Activated effector memory CD4-positive, alpha-beta T cell treated with Interleukin-2 at 50 U/mL for 16 hours (primary cell): Measurements from ENCODE around the gene SLC39A7.

Experiments used
- DNase-seq: peaks from one replicate; pipeline ENCODE4 v3.0.0-alpha.2; 2020

SLC39A7 gene

GRCh38 chr6:33170176-33171015, 30.3 kb upstream of the SLC39A7 start:
- DNase-seq, result no peak

DNA sequence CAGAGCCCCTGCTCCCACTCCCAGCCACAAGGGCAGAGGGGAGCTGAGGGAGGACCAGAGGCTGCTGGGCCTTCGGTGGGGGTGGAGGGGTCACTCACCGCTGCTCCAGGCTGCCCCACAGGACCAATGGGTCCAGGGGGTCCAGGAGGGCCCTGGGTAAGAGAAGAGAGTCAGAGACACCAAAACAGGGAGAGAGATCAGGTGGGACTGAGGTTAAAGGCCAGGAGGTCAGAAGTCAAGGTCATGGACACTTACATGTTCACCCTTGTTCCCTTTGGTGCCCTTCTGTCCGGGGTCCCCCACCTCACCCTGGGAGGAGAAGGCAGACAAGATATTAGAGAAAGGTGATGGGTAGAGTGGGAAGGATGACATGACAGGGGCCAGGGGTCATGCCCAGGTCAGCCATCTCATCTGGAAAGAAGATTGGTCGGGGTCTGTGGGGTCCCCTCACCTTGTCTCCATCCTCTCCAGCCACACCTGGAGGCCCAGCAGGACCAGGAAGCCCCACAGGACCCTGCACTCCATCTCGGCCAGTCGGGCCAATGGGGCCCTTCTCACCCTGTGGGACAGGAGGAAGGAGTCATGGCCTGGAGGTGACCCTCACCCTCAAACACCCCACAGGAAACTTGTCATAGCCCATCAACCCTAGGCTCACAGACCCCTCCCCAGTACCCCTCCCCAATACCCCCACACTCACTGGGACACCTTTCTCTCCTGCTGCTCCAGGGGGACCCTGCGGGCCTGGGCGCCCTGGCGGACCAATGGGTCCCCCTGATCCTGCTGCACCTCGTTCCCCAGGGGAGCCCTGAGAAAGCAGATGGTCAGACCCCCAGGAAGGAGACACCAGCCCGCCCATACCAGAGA, 29.4 kb upstream of the SLC39A7 start:
- no peak for DNase-seq

DNA sequence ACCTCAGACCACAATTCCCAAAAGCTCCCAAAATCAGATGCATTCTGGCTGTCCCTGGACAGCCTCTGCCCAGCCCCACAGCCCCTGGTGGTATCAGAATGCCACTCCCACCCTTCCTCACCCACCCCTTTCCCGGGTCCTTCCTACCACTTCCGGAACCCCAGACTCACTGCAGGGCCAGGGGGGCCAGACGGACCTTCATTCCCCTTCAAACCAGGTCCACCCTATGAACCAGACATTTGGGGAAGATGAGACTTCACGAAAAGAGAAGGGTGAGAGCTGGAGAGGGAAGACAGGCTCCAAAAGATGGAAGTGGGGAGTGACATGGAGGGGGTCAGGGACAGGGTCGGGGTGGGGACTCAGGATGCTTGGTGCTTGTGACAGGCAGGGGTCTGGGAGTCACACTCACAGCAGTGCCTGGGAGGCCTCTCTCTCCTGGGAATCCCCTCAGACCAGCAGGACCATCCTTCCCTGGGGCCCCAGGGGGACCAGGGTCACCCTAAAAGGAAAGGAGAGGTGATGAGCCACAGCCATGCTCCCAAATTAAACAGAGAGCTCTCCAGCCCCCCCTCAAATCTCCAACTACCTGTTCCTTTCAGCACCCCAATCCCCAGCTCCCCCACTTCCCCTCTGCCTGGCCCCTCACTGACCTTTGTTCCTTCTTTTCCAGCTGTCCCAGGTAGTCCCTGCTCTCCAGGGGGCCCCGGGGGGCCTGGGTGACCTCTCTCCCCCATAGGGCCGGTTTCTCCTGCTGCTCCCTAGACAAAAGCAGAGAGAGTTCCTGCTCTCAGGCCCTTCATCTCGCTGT, 28.6 kb upstream of the SLC39A7 start:
- DNase-seq, result no peak

DNA sequence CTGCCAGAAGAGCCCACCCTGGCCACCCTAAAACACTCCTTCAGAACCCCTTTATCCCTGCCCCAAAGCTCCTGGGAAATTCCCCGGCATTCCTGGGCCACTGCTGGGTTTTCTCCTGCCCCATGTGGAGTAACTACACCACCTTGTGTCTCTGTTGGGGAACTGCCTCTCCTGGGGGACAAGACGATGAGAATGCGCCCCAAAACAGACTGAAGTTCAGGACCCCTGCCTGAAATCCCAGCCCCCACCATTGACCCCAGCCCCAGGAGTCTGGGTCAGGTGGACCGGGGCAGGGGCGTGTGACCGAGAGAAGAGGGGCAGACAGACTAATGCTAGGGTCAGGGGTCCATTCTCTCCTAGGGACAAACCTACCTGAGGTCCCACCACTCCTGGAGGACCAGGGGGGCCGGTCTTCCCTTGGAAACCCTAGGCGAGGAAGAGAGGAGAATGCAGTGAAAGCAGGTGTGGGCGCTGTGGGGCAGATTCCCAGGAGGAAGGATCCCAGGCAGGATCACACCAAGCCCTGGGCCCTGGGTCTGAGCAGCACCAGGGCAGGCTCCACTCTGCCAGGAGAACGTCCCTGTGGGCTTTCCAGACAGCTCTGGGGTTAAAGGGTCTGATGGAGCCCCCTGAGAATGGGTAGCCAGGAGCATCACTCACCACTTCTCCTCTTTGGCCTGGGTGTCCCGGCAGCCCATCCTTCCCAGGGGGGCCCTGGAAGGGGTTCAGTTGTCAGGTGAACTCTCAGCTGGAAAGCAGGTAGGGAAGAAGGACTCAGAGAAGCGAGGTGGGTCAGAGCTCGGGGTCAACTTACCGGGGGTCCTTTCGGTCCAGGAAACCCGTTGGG, 27.8 kb upstream of the SLC39A7 start:
- no peak for DNase-seq

DNA sequence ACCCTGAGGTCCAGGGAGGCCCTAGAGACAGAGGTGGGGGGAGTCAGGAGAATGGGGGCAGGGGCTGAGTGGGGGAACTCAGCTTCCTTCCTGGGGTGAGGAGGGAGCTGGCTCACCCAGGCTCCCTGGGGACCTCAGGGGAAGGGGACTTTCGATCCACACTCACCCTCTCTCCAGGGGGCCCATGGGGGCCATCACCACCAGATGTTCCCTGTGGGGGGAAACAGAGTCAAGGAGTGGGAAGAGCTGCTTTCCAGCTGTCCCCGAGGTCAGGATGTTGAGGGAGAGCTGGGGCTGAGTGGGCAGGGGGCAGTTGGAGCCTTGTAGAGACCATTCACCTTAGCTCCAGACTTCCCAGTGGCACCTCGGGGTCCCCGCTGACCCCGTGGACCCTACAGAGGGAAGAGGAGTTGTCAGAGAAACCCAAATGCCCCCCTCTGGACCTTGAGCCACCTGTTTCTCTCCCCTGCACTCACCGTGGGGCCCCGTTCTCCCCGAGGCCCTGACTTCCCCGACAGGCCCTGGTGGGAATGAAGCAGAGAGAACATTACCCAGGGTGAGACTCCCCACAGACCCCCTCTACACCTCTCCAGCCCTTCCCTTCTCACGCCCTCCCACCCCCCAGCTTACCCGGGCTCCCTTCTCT, 27.0 kb upstream of the SLC39A7 start:
- DNase-seq, result no peak

DNA sequence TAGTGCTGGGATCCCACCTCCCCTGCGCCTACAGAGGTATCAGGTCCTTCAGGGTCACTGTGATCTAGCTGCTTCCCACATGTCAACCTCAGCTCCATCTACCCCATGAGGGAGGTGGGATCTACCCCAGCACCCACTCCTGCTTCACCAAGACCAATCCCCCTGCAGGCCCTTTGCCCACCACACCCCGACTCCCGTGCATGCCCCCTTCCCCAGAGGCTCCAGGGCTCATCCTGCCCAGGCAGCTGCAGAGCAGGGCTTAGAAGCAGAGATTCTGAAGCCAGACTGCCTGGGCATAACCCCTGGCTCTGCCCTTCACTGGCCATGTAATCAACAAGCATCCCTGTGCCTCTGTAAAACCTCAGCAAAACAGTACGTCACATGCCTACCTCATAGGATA, 25.9 kb upstream of the SLC39A7 start:
- DNase-seq, result no peak

DNA sequence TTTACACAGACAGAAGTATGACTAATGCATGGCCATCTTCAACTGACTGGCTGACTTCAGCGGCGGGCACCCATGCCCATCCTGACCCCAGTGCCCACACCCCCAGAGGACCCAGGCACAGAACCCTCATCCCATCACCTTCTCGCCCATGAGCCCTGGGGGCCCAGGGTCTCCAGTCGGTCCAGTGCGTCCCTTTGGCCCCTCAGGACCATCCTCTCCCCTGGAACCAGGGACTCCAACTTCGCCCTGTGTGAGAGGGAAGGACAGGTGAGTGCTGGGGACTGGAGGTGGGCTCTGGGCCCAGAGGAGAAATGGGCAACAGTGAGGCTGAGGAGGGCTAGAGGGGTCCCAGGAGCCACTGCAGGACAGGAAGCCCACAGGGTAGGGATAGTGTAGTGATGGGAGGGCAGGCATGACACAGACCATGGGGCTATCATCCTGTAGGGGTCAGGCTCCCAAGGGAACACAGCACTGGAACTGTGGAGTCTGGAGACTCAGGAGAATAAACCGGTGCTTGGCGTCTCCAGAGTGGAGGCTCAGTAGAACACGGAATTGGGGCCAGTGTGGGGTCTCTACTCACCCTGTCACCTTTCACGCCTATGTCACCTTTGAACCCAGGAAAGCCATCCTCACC, 25.1 kb upstream of the SLC39A7 start:
- no peak for DNase-seq

GRCh38 chr6:33176906-33177305, 23.8 kb upstream of the SLC39A7 start:
- DNase-seq, result no peak

- DNase-seq, result no peak
These were observed 22.9 kb upstream of the SLC39A7 start for GRCh38 chr6:33177552-33178446.

DNA sequence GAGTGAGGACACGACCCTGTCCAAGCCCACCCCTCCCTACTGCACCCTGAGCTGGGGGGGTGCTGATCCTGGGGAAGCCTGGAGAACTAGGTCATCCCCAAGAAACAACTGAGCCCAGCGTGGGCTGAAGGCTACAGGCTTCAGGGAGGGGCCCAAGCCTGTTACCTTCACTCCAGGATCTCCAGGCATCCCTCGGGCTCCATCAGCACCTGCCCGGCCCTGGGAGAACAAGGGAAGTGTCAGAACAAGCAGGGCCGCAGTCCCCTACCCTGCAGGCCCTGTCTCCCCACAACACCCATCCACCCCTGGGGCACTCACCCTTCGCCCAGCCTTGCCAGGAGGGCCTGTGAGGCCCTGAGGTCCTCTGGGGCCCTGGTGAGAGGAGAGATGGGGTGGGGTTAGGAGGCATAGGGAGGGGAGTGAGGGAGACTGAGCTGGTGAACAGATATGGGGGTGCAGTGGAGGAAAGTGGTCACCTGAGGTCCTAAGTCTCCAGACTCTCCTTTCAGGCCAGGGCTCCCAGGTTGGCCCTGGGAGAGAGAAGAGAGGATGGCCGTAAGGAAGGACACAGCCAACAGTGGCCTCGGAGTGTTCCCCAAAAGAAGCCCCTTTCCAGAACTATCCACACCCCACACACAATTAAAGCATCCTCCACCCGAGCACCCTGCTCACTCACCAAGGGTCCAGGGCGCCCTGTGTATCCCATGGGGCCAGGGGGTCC, 21.8 kb upstream of the SLC39A7 start:
- no peak for DNase-seq

GRCh38 chr6:33181141-33181540, 19.5 kb upstream of the SLC39A7 start:
- DNase-seq, result no peak

- DNase-seq, result no peak
These were observed 17.5 kb upstream of the SLC39A7 start for GRCh38 chr6:33183071-33183683.

GRCh38 chr6:33185190-33185589, 15.5 kb upstream of the SLC39A7 start:
- DNase-seq, result no peak

DNA sequence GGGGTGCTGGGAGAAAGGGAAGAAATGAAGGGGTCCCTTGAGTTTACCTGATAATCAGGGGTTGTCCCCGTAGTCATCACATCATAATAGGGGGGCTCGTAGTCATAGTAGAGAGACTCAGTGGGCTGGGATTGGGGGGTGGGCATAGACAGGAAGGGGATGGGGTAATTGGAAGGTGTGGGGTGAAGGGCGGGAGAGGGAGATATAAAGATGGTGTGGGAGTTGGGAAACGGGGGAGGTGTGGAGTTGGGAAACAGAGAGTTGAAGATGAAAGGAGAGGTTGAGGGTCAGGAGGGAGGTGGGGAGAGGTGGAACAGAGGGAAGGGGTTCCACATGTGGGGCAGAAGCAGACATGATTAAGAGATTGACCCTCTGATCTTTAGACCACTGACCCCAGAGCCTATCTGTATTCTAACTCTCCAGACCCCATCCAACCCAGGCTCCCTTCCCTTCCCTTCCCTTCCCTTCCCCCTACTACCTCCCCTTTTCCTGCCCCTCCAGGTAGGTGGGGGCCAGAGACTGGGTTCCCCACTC, 14.9 kb upstream of the SLC39A7 start:
- no peak for DNase-seq

DNA sequence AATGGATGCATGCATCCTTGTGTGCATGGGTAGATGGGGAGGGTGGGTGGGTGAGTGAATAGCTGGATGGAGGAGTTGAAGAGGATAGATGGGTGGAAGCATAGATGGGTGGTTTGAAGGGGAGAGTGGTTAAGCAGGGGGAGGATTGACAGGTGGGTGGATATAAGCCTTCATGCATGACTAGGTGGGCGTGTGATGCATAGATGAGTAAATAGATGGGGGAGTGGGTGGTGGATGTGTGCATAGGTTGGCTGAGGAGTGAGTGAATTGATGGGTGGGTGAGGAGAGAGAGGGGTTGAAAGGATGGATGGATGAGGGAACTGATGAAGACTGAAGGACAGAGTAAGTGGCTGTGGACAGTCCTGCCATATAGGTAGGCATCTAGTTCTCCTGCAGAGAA, 12.9 kb upstream of the SLC39A7 start:
- DNase-seq, result no peak

DNA sequence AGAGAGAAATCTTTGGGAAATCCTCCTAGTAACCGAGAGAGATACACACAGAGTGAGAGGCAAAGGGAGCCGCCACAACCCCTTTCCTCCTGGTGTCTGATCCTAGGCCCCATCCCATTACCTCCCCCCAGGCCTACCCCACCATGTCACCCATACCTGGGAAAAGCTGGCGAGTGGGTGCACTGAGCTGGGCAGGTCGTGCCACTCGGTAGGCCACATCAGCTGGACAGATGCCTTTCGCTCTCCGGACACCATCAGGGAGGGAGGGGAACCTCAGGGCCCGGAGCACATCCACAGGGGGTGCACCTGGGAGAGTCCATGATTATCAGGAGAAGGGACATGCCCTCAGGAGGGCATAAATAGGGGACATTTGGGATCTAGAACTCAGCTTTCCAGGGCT, 11.5 kb upstream of the SLC39A7 start:
- no peak for DNase-seq

DNA sequence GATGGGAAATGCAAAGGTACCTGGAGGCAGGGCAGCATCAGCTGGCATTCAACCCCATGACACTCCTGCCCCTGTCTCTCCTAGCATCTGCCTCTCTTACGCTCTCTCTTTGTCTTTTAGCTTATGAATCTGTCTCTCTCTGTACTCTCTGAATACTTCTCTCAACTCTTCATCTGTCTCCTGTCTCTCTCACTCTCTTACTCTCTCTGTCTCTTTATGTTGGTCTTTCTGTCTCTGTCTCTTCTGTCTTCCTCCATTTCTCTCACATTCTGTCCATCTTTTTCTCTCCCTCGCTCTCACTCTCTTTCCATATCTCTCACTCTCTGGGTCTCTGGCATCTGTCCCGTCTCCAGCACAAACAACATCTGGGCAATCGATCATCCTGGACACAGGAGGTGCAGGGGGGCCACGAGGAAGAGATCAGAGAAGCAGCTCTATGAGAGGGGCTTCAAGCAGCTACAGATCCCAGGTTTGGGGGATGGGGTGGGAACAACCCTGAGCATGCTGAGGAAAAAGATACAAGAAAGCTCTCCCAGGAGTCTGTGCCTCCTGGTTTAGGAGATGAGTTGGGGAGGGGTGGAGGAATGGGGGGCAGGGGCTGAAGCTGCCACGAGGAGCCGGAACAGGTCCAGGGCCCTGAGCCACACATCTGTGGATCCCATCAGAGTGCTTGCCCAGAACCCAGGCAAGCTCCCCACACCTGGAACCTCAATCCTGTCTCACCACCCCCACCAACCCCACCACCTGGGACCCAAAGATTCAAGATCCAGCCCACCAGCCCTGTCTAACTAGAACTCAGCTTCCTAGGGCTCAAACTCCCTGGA, 10.8 kb upstream of the SLC39A7 start:
- no peak for DNase-seq
